HG03175 (cell line): ENCODE results near the gene SHISA6.

Experiments used
- ATAC-seq: cut with Tn5 transposase; IDR thresholded peaks from one replicate; pipeline ENCODE4 v1.9.1; 2021; ENCODE audit warnings: mild to moderate bottlenecking, moderate library complexity; ENCODE audit not compliant: unreplicated experiment

The SHISA6 gene

DNA sequence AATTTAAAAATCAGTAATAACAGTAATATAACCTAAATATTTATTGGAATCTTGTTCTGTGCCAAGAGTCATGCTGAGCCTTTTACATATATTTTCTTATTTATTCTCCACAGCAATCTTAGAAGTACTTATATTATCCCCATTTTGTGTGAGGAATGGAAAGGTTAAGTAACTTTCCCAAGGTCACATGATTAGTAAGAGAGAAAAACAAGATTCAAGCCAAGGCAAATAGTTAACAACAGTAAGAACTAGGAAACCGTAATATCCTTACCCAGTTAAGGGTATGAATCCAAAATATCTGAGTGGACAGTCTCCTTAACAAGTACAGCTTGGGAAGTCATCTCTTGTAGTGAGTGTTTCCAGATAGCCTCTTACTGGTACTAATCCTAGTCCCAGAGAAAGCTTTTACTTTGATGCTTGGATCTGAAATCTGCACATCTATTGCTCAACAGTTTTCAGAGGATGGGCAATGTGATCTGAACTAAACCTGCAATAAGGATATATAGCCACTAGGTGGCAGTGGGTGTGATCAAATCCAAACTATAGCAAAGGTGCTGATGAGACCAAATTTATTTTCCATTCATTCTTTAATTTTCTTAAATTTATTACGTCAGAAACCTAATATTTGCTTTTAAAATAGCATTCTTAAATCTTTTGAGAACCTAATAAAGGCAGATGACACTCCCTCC lies 23.3 kb downstream of the SHISA6 start:
- ATAC-seq, result no peak

DNA sequence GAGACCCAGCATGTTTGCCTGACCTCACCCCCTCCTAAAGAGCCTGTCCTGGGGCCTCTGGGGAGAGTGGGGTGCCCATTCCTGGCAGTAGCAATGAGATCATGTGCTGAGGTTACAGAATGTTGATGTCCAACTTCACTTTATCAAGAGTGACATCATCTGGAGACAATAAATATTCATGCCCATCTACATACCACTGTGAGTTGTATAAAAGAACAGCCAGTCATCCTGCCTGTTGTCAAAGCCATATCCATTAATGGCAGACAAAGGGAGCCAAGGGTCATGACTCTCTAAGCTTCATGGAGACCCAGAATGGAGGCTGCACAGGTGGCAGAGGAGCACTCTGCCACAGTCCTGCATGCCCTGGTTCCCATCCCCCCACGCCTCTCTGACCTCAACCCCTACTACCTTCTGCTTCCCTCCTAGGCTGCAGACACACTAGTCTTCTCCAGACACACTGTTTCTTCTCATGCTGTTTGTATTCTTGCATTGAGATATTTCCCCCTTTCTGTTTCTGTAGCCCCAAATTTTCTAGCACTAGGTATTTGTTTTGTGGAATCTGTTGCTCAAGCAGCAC lies 27.1 kb downstream of the SHISA6 start:
- ATAC-seq, result no peak

DNA sequence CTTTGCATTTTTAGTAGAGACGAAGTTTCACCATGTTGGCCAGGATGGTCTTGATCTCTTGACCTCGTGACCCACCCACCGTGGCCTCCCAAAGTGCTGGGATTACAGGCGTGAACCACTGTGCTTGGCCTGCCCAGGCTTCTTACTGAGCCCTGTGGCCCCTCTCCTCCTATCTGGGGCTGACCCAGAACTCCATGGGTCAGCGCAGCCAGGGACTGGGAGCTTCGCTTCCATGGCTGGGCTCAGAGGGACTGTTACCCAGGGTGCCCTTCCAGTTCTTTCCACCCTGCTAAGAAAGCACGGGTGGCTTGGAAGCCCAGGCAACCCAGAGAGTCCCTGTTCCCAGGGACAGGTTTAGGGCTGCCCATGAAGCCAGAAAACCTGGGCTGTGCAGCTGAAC lies 28.2 kb downstream of the SHISA6 start:
- ATAC-seq, result no peak

DNA sequence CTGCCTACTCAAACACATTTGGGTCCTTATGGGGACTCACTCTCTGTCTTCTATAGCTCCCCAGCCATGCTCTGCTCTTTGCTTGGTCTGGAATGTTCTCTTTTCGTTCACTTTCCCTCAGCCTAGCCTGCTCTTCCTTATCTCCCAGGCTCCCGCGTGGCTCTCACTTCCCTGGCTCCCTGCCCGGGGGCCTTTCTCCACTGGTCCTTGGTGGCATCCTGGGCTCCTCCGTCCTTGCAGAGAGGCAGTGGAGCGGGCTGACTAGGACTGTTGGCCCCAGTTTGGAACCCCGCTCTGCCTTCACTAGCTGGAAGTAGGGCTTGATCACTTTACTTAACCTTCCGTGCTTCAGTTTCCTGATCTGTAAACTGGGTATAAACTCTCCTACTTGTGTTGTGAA lies 31.2 kb downstream of the SHISA6 start:
- no peak for ATAC-seq

DNA sequence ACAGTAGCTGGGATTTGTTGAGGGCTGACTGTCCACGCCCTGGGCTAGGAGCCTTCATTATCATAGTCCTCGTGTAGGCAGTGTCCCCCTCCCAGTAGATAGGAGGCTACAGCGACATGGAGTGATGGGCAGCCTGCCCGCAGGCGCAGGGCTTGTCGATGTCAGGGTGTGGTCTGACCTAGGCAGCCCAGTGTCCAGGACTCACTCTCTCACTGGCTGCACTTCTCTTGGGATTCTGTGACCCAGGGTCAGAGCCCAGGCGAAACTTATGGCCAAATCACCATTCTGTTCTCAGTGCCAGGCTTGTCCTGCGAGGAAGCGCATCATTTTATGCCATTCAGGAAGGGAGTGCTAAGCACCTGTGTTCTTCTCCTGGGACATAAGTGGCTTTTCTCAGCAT lies 32.6 kb downstream of the SHISA6 start:
- ATAC-seq, result no peak

DNA sequence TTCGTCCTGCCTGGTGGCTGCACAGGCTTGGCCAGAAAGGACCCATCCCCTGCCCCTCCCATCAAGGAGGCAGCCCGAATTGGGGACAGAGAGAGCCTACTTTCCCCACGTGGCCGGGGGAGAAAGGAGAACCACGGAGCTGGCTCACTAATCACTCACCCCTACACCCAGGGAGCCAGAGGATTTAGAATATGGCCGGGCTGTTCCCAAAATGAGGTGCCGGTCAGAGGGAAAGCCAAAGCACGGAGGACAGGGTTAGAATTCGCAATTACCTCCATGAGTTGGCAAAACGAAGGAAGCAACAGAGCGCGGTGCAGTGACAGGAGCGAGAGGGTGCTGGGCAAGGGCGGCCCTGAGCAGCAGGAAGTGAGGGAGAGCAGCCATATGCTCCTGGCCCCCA lies 33.1 kb downstream of the SHISA6 start:
- ATAC-seq, result no peak

DNA sequence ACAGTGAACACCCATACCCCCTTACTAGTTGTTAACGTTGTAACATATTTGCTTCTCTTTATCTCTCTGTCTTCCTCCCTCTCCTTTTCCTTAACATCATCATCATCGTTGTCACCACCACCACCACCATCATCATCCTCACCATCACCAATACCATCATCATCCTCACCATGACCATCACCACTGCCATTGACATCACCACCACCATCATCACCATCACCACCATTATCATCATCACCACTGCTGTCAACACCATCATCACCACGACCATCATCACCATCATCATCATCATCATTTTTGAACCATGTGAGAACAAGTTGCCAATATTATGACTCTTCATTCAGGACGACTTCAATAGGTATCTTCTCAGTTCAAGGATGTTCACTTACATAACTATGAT lies 35.5 kb downstream of the SHISA6 start:
- ATAC-seq, result no peak

DNA sequence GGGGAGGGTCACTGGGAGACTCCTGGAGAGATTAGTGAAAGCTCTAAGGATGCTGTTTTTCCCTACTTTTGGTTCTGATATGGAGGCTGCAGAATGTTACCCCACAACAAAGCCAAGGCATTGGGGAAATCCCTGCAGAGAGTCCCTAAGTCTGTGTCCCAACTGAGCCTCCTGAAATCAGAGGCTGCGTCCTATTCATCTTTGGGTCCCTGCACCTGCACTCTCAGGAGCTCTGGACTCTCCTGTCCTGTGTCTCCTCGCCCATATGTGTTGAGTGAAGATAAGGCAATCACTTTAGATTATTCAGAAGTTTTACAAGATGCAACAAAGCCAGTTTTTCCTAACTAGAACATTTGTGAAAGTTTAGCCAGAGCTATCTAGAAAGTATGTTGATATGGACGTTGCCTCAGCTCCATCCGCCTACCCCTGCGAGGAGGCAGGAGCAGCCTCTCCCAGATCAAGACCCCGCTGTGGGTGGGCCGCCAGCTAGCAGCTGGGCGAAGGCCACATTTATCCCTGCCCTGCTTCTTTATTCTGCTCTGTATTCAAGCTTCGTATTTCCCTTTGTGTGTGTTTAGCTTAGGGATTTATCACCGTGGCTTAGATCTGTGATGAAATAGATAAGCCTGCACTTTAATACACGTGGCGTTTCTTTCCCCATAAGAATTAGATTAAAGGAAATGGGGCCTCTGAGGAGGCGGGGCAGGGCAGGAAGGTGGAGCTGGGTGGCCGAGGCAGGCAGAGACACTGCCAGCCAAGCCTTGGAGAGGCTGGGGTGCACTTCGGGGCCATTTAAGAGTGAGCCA lies 37.4 kb downstream of the SHISA6 start:
- ATAC-seq, result no peak

DNA sequence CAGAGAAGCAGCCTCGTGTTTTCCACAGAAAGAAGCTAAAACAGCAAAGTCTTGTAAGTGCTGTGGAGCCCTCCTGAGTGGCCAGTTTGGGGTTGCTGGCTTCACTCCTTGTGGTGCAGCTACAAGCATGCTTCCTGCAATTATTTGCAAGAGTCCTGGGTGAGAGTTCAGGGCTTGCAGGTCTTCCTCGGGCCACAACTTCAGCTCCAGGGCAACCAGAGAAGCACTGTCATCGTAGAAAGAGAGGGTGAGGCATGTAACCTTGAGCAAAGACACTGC lies 37.9 kb downstream of the SHISA6 start:
- ATAC-seq, result no peak

DNA sequence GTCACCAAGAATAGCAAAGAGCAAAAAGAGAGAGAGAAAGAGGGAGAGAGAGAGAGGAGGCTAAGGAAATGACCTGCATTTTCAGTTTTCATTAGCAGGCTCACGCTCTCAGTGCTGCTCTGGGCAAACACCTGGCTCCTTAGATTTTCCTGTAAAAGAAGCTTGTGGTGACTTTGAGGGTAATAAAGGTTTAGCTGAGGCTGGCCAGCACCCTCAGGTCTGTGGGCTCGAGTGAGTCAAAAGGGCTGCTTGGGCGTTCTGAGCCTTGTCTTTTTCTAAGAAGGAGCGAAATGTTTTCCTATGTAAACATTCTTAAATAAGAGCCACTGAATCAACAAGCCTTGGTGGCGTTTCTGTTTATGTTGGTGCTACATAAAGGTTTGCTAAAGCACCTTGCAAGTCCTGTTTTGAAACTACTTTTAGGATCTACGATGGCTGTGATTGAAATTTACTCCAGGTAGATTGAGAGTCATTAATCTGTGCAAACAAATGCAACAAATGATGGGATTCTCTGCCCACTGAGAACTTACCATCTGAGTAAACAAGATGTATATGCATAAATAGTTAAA lies 38.8 kb downstream of the SHISA6 start:
- ATAC-seq, result no peak

DNA sequence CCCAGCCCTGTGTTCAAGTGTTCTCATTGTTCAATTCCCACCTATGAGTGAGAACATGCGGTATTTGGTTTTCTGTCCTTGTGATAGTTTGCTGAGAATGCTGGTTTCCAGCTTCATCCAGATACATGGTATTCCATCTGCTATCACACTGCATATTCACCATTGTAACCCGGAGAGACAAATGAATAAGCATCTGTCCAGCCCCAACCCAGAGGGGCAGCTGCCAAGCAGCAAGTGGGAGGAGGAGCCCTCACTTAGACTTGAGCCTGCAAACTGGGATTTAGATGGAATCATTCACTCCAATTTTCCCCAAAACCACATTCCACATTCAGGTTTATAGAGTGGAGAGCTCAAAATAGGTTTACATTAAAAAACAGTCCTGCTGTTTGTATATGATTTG lies 41.6 kb downstream of the SHISA6 start:
- no peak for ATAC-seq

DNA sequence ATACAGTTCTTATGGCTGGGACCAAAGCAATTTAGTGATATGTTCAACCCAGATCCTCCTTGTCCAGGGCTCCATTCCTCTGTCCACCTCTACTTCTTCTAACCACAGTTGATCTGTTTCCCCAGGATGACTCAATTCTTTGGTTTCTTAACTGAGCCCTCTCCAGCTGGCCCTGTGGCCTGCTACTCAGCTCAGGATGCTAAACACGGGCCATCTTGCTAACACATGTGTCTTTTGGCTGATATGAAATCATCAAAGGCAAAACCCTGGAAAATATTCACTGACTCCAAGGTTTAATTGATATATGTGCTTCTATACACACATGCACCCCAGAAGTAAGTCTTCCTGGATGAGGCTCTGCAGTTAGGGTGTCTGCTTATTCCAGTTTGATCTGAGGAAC lies 43.8 kb downstream of the SHISA6 start:
- ATAC-seq, result no peak

DNA sequence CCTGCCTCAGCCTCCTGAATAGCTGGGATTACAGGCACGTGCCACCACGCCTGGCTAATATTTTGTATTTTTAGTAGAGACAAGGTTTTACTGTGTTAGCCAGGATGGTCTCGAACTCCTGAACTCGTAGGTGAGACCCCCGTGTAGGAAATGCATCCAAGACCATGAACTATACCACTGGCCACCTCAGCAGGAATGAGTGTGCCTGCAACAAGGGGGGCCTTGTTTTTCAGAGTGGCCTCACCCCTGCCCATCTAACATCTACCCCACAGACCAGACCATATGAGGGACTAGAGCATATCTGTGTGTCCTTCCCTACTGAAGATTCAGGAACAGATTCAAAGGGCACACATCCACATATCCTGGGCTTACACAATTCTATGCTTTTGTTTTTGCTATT lies 44.9 kb downstream of the SHISA6 start:
- ATAC-seq, result no peak

DNA sequence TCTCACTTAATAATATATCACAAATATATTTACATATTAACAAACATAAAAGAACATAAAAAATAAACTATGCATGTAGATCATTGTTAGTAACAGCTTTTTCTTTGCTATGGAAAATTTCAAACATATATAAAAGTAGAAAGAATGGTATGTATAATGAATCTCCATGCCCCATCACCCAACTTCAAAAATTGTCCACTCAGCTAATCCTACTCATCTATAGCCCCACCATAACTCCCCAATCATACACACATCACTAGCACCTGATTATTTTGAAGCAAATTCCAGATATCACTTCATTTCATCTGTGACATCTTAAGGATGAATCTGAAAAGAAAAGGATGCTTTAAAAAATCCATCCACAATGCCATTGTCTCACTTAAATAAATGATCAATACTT lies 46.8 kb downstream of the SHISA6 start:
- ATAC-seq, result no peak

DNA sequence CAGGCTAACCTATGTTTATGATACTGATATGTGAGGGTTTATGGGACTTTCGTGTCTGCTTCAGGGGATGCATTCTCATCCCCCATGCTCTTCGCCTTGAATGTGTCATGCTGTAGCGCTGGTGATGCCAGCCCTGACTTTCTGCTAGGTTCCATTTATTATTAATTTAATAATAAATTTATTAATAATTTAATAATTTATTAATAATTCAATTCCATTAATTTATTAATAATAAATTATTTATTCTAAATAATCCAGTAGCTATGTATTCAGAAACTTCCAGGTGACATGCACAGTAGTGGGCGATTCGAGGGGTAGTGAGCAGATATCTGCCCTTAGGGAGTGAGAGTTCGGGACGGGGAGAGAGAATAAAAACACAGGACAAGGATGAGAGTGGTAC lies 49.8 kb downstream of the SHISA6 start:
- ATAC-seq, result no peak

DNA sequence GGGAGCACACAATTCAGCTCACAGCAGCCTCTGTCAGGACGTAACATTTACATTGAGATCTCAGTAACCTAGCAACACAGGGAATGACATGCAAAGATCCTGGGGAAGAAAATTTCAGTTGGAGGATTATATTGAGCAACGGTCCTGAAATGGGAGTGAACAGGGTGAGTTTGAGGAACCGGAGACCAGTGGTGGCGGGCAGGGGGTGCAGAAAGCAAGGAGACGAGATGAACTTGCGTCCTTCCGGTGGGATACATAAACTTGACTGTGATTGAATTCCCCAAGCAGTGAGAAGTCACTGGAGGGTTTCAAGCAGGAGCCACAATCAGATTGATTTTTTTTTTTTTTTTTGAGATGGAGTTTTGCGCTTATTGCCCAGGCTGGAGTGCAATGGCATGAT lies 51.5 kb downstream of the SHISA6 start:
- ATAC-seq, result no peak

DNA sequence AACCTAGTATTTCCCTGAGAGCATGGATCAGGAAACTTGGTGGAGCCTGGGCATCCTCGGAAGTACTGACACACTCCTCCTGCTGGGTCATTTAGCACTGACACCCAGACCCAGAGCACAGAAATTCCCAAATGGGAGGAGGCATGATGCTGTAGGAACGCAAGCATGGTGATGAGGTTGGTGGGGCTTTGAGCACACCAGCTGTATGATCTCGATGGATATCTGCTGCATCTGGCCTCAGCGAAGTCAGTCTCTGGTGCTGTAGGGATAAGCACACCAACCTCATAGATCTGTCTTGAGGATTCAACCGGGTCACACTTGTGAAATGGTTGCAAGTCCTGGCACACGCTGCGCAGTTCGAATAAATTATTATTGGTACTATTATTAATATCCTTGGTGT lies 52.5 kb downstream of the SHISA6 start:
- no peak for ATAC-seq

DNA sequence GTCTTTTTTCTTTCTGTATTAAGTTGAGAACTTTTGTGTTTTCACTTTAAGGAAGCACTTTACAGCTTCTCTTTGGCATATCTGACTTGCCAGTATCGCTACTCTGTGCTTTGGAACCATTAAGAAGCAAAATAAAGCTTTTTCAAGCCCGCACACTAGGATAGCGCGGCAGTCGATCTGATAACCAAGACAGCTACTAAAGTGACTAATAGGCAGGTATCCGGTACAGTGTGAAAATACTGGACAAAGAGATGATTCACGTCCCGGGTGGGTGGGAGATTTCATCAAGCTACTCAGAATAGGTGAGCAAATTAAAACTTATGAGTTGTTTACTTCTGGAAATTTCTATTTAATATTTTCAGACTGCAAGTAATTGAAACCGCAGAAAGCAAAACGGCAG lies 53.8 kb downstream of the SHISA6 start:
- ATAC-seq, result no peak

DNA sequence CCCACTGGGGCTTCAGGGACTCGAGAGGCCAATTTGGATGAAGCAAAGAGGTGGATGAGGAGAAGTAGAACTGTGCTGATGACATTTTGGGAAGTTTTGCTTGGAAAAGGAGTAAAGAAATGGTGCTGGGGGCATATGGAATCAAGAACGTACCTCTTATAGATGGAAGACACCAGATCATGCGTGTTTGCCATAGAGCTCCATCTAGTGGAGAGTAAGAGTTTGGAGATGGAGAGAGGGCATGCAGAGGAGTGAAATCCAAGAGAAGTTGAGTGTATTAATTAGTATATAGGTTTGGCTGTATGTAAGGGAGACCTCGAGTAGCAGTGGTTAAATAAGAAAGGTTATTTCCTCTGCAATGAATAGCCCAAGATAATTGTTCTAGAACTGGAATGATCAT lies 56.0 kb downstream of the SHISA6 start:
- ATAC-seq, result no peak

DNA sequence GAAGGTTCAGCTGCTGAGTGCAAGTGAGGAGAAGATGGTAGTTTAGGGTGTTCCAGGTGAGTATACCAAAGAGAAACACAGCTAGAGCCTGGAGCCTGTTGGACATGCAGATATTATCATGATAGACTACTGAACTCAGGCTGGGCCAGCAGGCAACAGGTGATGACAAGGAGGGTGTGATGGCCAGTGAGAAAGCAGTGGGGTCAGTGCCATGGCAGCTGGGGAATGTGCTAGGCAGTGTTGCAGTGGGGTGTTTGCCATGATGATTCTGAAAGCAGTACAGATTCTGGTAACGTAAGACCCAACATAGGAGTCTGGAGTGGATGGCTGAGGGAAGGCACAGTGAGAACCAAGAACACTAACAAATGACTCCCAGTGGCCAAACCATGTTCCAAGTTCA lies 57.4 kb downstream of the SHISA6 start:
- no peak for ATAC-seq

DNA sequence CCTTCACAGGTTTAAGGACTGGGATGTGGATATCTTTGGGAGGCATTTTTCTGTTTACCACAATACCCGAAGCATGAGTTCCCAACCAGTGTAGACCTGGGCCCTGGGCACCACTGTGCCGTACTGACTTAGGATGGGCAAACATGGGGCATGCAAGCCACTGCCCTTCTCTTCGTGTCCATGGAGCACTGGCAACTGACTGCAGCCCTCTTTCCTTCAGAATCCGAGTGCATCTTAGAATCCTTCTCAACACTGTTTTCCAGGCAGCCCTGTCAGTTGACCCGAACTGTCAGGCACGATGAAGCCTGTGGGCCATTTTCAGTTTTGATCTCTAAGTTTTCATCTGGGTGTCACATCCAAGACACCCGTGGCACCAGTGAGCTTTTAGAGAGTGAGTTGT lies 59.2 kb downstream of the SHISA6 start:
- no peak for ATAC-seq

DNA sequence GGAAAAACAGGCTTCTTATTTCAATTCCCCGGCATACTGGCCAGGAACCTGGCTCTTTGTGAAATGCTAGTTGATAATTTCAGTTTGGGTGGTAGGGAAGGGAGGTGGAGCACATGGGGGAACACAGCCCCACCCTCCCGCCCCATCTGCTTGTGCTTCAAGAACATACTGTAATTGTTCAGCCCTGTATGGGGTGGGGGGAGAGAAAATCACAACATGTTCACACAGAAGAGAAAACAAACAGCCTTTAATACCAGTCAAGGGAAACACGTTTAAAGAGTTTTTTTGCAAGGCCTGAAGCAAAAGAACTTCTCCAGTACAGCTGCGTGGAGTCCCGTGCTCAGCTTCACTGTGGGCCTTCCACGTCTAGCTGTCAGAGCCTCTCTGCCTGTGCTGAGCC lies 59.7 kb downstream of the SHISA6 start:
- ATAC-seq, result no peak
